Renal cortex interstitium (tissue), 11 donors: Measurements from ENCODE around the gene DPM2. TPM values are rescaled to one million over a fixed set of nuclear protein-coding genes. Genes with fewer than 3 reads are reported as not detected.

Source experiments
- DNase-seq, 11 donors: peaks; one replicate each; pipeline ENCODE4 v3.0.0-alpha.2; 2013; ENCODE audit warnings: low read depth in 9 of 11, low spot score in 4 of 11; ENCODE audit errors: extremely low read depth in 1 of 11
- polyA plus RNA-seq, 3 donors: library from polyadenylated mRNA; unstranded; fragments of 120-200 nt; gene quantifications; one replicate each; pipeline ENCODE4 v1.2.1, GENCODE V29; 2013; ENCODE audit not compliant: insufficient read length in 3 of 3

The DPM2 gene
- polyA plus RNA-seq, 3 donors = 35.3 to 43.4 (median 36.3) TPM

- no peak for DNase-seq
Observed at GRCh38 chr9:127915801-127916719, 21.6 kb downstream of the DPM2 start.

- no peak for DNase-seq
Observed at GRCh38 chr9:127915325-127915752, 22.3 kb downstream of the DPM2 start.

GRCh38 chr9:127913682-127914081 lies 24.0 kb downstream of the DPM2 start:
- DNase-seq = no peak

- no peak for DNase-seq
Observed at GRCh38 chr9:127912882-127913281, 24.8 kb downstream of the DPM2 start.

- no peak for DNase-seq
Observed at GRCh38 chr9:127912296-127912695, 25.4 kb downstream of the DPM2 start.

- DNase-seq = no peak
Observed at GRCh38 chr9:127910613-127911205, 26.9 kb downstream of the DPM2 start.

- DNase-seq = no peak
Observed at GRCh38 chr9:127909839-127910273, 27.8 kb downstream of the DPM2 start.

- DNase-seq = no peak
Observed at GRCh38 chr9:127908660-127908926, 29.1 kb downstream of the DPM2 start.

GRCh38 chr9:127907867-127908659 lies 29.6 kb downstream of the DPM2 start:
- no peak for DNase-seq

- DNase-seq = no peak
Observed at GRCh38 chr9:127905788-127906191, 31.9 kb downstream of the DPM2 start.

GRCh38 chr9:127905004-127905728 lies 32.5 kb downstream of the DPM2 start:
- no peak for DNase-seq

- peak in 1 of 11 donors; percentile 80 for DNase-seq
Observed at GRCh38 chr9:127904561-127905003, 33.1 kb downstream of the DPM2 start.

GRCh38 chr9:127903557-127904475 lies 33.8 kb downstream of the DPM2 start:
- no peak for DNase-seq

GRCh38 chr9:127899128-127899943 lies 38.3 kb downstream of the DPM2 start, which contains the start of gene ST6GALNAC6:
Gene ST6GALNAC6, minus strand, starts transcription at chr9:127899603. Its CDS starts 1,622 bp downstream, at chr9:127897981.
- peak in 4 of 11 donors; percentile 74 to 80 (median 78) for DNase-seq

GRCh38 chr9:127898433-127899127 lies 39.1 kb downstream of the DPM2 start:
- DNase-seq = peak in 1 of 11 donors; percentile 78

- DNase-seq = peak in 6 of 11 donors; percentile 68 to 81 (median 77)
Observed at GRCh38 chr9:127897193-127897692, 40.4 kb downstream of the DPM2 start.
